HL-60 (cell line): ENCODE data around the gene NR2C2AP.

ENCODE experiments used
- CTCF ChIP-seq: IDR thresholded peaks from one replicate; pipeline ENCODE4 v1.5.1; 2011; ENCODE audit warnings: low read length, control low read depth, inconsistent platforms; ENCODE audit not compliant: insufficient read depth
- POLR2AphosphoS5 ChIP-seq: IDR thresholded peaks from 2 replicates; pipeline ENCODE4 v1.6.1; 2012; ENCODE audit warnings: low read depth

GRCh38 chr19:19160461-19161035, 42.7 kb downstream of the NR2C2AP start:
- no peak for TF ChIP-seq CTCF
- no peak for TF ChIP-seq POLR2AphosphoS5
